Heart left ventricle (tissue), 16 donors: Measurements from ENCODE around the gene STPG2. TPM values are rescaled to one million over a fixed set of nuclear protein-coding genes. Genes with fewer than 3 reads are reported as not detected.

Source experiments
- ATAC-seq, 4 donors: fragments of 200-7000 bp; cut with Tn5 transposase; one replicate each; pipeline ENCODE4 v1.9.1; 2020 to 2022; ENCODE audit warnings: moderate library complexity in 4 of 4, mild to moderate bottlenecking in 3 of 4, moderate number of reproducible peaks in 1 of 4
- DNase-seq, 5 donors: peaks; one replicate each; pipeline ENCODE4 v3.0.0-alpha.2; 2020
- H3K27ac ChIP-seq, 12 donors: fragments of 200-600 bp; sonication (generic) in 4 of 12; one replicate each; pipeline versions ENCODE4 v1.5.0 to v1.8.0; 2016 to 2022; ENCODE audit warnings: mild to moderate bottlenecking in 2 of 12
- H3K27me3 ChIP-seq, 9 donors: fragments of 200-600 bp; sonication (generic) in 2 of 9; one replicate each; pipeline versions ENCODE4 v1.5.1 to v1.8.0; 2016 to 2022; ENCODE audit warnings: mild to moderate bottlenecking in 3 of 9
- H3K36me3 ChIP-seq, 9 donors: fragments of 200-600 bp; sonication (generic) in 2 of 9; one replicate each; pipeline versions ENCODE4 v1.5.0 to v1.8.0; 2018 to 2022; ENCODE audit warnings: mild to moderate bottlenecking in 2 of 9
- H3K4me1 ChIP-seq, 12 donors: fragments of 200-600 bp; sonication (generic) in 4 of 12; one replicate each; pipeline versions ENCODE4 v1.5.0 to v1.8.0; 2016 to 2022; ENCODE audit warnings: mild to moderate bottlenecking in 3 of 12
- H3K4me3 ChIP-seq, 12 donors: fragments of 200-600 bp; sonication (generic) in 4 of 12; one replicate each; pipeline versions ENCODE4 v1.5.0 to v1.8.0; 2017 to 2022; ENCODE audit warnings: mild to moderate bottlenecking in 9 of 12, moderate library complexity in 4 of 12
- H3K9me3 ChIP-seq, 12 donors: fragments of 200-600 bp; sonication (generic) in 4 of 12; one replicate each; pipeline versions ENCODE4 v1.5.0 to v1.8.0; 2016 to 2022; ENCODE audit warnings: mild to moderate bottlenecking in 1 of 12
- CTCF ChIP-seq, 12 donors: fragments of 200-600 bp; sonication (generic) in 4 of 12; IDR thresholded peaks; one replicate each; pipeline versions ENCODE4 v1.5.0 to v1.8.0; 2018 to 2022; ENCODE audit warnings: antibody characterized with exemption in 12 of 12, mild to moderate bottlenecking in 5 of 12
- POLR2A ChIP-seq, 2 donors: fragments of 450-650 bp; IDR thresholded peaks; one replicate each; pipeline ENCODE4 v1.6.1; 2017; ENCODE audit warnings: antibody characterized with exemption in 2 of 2, mild to moderate bottlenecking in 2 of 2, moderate library complexity in 2 of 2
- WGBS, 4 donors: extraction: QIAGEN DNeasy Blood & Tissue Kit in 2 of 4; methylation state at CpG; one replicate each; pipeline versions ENCODE4 v1.1.5 to v1.1.7; 2013 to 2018; 5-methylcytosine and 5-hydroxymethylcytosine counted together
- intact Hi-C, 10 donors: fragments of 100-400 bp; cut with DNase I; formaldehyde crosslinking; loops; one replicate each; pipeline versions ENCODE4 v1.11.1 to v1.14.2; 2022
- polyA plus RNA-seq, 2 donors: library from polyadenylated mRNA; stranded (reverse); fragments of 200-250 nt; gene quantifications; one replicate each; pipeline ENCODE4 v1.2.3, GENCODE V29; 2013
- total RNA-seq, 9 donors: library from RNA; depleted of rRNA in 2 of 9; stranded (reverse); fragments of >200 nt in 2 of 9; fragmentation: NEBNext Ultra II Directional in 3 of 9; extraction: Animal tissue kit (Norgen Biotek cat#: 25700) in 3 of 9; gene quantifications; one replicate each; pipeline versions ENCODE4 v1.1.0 to v1.2.4, GENCODE V29; 2016 to 2023
- donor health status: ischemic (EF 13 %, LVEDD 7.1; RV severe dilation, severe dysfunction).
- donor health status: healthy with polysubstance abuse.
- donor health status: DM: no; HTN: yes; CAD: no.
- donor health status: DM: no; HTN: no; CAD: no.
- donor health status: ischemic (EF 25% LVEDD 6.9; RV normal size, moderate dysfunction).
- donor health status: ischemic (EF 25% LVEDD 5.7; RV mildly dilated, moderate dysfunction).
- donor health status: healthy.
- donor health status: DM: yes; HTN: yes; CAD: no.
- donor health status: ischemic (EF 35%, LVEDD 5.7; RV mildly dilated, moderate dysfunction).
- donor health status: nonischemic (EF 11% LVEDD 7.7; RV severe dilation, severe dysfunction).
- donor health status: DM: yes; HTN: yes; CAD: no.
- donor health status: PGD.
- donor health status: ischemic (EF 29% LVEDD 5.4; RV normal size, mild dysfunction).
- donor health status: nonischemic (EF 23%, LVEDD 6.1; RV moderate dilation, normal function).

Gene STPG2
- total and polyA plus RNA-seq, 11 donors, result 0.16 to 0.71 (median 0.32) TPM; not detected in 4

GRCh38 chr4:97653701-97654100 is 489.6 kb downstream of the STPG2 start:
- no peak for DNase-seq

GRCh38 chr4:97646997-97647396 is 496.3 kb downstream of the STPG2 start:
- H3K27ac ChIP-seq, result no peak overlapping the region
- H3K27me3 ChIP-seq, result no peaks in the 10 kb centered on the region
- TF ChIP-seq CTCF (IDR thresholded peaks at IDR 0.05), result no peak
- no peak for TF ChIP-seq POLR2A (IDR thresholded peaks at IDR 0.05)
- ATAC-seq, result no peak
- H3K9me3 ChIP-seq, result no peaks in the 10 kb centered on the region
- no peak overlapping the region for H3K4me3 ChIP-seq
- intact Hi-C loops, result no loop called here
- H3K4me1 ChIP-seq, result peaks cover 0 to 12% (median 0%) of the 10 kb centered on the region in 12 donors
- no peaks in the 10 kb centered on the region for H3K36me3 ChIP-seq
- DNase-seq, result peak in 2 of 5 donors; percentile 18 to 54

More at GRCh38 chr4:97653701-97654100, 489.6 kb downstream of the STPG2 start:
- no peaks in the 10 kb centered on the region for H3K9me3 ChIP-seq
- intact Hi-C loops, result no loop called here
- no peaks in the 10 kb centered on the region for H3K27me3 ChIP-seq
- ATAC-seq, result no peak
- no peak for TF ChIP-seq POLR2A (IDR thresholded peaks at IDR 0.05)
- no peak for TF ChIP-seq CTCF (IDR thresholded peaks at IDR 0.05)
- H3K27ac ChIP-seq, result no peak overlapping the region
- 25 to 36% (median 33%) methylated on average over 2 of the region's 2 CpGs for WGBS, 4 donors
- H3K36me3 ChIP-seq, result no peaks in the 10 kb centered on the region
- H3K4me1 ChIP-seq, result no peaks in the 10 kb centered on the region
- H3K4me3 ChIP-seq, result no peak overlapping the region

DNA sequence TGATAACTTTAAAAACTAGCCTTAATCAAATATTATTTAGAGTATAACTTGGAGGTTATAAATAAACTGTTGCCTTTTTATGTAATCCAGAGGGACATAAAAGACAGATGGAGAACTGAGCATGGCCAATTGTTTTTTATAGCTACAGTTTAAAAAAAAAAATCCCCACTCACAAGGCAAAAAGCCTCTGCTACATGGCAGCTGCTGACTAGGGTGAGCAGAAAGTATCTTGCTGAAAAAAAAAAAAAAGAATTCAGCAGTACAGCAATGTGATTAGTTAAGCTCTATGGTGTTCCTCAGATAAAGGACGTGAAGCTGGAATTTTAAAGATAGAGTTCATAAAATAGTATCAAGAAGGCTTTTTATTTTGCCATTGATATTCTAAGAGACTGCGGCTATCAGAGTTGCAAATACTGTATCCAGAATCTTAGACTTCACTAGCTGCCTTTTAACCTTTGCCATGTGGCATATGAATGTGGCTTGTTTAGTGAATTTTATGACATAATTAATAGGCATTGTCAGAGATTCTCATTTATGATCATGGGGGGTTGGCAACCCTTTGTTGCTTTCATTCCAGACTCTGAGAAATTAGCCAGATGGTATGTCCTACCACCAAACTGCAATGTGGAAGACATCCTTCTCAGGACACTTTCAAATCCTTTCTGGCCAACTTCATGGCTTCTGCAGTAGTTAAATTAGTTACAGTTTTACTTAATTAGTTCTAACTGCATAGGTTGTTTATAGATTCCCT is 498.0 kb downstream of the STPG2 start:
- ATAC-seq, result peak in 1 of 4 donors; percentile 20
- Histone ChIP-seq H3K4me1 (peaks cover 0 to 12% (median 0%) of the 10 kb centered on the region in 12 donors), H3K36me3 (no peaks in the 10 kb centered on the region), H3K4me3 (no peak overlapping the region), H3K27me3 (no peaks in the 10 kb centered on the region), H3K27ac (no peak overlapping the region), H3K9me3 (no peaks in the 10 kb centered on the region)
- intact Hi-C loops, result no loop called here
- DNase-seq, result no peak
- WGBS, 4 donors, result 30 to 43% (median 39%) methylated on average over 2 of the region's 2 CpGs
- TF ChIP-seq CTCF (IDR thresholded peaks at IDR 0.05), result no peak

DNA sequence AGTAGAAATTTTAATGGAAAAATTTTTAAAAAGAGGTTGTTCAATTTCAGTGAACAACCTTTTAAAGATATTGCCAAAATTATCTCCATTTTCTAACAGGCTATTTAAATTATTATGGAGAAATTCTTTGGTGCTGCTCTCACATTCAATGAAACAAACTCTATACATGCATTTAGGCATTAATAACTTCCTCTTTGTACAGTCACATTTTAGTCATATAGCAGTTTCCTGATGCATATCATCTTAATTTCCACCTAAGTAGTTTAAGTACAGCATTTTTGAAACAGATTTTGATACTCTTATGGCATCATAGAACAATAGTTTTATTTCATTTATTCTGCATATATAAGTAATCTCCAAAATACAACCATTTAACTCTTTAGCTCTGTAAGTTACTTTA is 500.1 kb downstream of the STPG2 start:
- intact Hi-C loops, result no loop called here
- Histone ChIP-seq H3K4me1 (peaks cover 0 to 12% (median 0%) of the 10 kb centered on the region in 12 donors), H3K4me3 (no peak overlapping the region), H3K36me3 (no peaks in the 10 kb centered on the region), H3K9me3 (no peaks in the 10 kb centered on the region), H3K27ac (no peak overlapping the region), H3K27me3 (no peaks in the 10 kb centered on the region)
- ATAC-seq, result no peak
- DNase-seq, result no peak
- TF ChIP-seq POLR2A (IDR thresholded peaks at IDR 0.05) (no peak), CTCF (IDR thresholded peaks at IDR 0.05) (no peak)
